GM21717 (cell line): ENCODE results near the gene CT47A1.
A peak's percentile ranks its signal among the peaks of the same experiment; 100 is the strongest.
"Not testable (repeated sequence)": the region's sequence is repeated elsewhere in the genome, so short reads cannot be mapped to it uniquely, and the experiment has no call there.

Source experiments
- ATAC-seq: cut with Tn5 transposase; IDR thresholded peaks from one replicate; pipeline ENCODE4 v1.9.1; 2021; ENCODE audit warnings: mild to moderate bottlenecking, moderate library complexity; ENCODE audit not compliant: unreplicated experiment

The CT47A1 gene

DNA sequence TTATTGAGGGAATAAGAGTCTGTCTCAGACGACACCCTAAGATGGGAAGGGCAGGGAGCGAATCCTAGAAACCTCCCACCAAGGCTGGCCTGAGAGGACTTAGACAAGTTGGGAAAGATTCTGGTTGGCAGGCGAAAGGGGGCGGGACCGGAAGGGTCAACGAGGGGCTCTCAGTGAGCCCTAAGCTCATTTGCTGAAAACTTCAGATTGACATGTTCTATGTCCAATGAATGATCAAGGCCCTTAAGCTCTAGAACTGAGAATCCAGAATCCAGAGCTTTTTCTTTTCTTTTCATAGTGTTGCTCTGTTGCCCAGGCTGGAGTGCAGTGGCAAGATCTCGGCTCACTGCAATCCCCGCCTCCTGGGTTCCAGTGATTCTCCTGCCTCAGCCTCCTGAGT, at the start of gene CT47A1:
Gene CT47A1, minus strand, starts transcription at position 101 of the 400 bp plus-strand sequence. CDS start 231 bp downstream, outside the sequence.
- not testable (repeated sequence) for ATAC-seq

DNA sequence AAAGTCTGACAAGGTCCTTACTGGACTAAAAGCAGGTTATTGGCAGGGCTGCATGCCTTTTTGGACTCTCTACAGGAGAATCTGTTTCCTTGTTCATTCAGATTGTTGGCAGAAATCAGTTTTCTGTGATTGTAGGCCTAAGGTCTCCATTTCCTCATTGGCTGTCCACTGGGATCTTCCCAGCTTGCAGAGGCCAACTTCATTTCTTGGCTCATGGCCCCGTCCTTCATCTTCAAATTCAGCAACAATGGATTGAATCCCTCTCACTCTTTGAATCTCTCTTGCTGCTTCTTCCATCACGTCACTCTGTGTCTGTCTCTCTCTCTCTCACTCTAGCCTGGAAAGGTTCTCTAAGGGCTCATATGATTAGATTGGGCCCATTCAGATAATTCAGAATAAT, 47.0 kb upstream of the CT47A1 start:
- ATAC-seq = no peak

DNA sequence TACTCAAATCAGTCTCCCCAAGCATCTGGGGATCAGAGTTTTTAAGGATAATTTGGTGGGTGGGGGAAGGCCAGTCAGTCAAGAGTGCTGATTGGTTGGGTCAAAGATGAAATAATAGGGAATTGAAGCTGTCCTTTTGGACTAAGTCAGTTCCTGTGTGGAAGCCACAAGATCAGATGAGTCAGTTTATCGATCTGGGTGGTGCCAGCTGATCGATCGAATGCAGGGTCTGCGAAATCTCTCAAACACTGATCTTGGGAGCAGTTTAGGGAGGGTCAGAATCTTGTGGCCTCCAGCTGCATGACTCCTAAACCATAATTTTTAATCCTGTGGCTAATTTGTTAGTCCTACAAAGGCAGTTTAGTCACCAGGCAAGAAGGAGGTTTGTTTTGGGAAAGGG, 44.5 kb upstream of the CT47A1 start:
- no peak for ATAC-seq

DNA sequence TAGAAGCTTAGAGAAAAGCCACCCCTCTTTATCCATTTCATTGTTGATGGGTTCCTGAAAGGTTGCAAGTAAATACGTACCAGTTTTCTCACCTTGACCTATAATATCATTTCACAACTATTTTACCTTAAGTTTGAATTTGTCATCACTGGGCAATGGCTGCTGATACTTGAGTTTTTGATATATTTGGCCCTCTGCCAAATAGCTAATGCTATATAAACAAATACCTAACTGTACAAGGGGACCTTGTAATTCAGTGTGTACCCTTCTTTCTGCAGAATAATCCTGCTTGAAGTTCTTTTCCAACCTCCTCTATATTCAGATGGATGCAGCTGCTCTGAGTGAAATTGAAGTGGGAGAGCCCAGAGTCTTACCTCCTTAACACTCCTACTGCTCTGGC, 42.9 kb upstream of the CT47A1 start:
- no peak for ATAC-seq

DNA sequence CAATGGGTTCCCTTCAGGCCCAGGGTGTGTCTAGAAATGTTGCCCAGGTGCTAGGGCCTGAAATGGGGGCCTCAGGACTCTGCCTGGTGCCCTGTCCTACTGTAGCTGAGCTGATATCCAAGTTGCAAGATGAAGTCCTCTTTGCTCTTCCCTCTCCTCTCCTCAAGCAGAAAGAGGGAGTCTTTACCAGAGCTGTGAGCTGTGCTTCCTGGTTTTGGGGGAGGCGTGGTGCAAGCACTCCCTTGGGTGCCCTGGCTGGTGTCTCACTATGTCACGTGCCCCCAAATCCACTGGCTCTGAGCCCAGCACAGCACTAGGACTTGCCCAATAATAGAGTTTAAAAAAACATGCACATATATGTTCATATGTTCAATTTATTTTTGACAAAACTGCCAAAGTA, 29.3 kb upstream of the CT47A1 start:
- no peak for ATAC-seq

DNA sequence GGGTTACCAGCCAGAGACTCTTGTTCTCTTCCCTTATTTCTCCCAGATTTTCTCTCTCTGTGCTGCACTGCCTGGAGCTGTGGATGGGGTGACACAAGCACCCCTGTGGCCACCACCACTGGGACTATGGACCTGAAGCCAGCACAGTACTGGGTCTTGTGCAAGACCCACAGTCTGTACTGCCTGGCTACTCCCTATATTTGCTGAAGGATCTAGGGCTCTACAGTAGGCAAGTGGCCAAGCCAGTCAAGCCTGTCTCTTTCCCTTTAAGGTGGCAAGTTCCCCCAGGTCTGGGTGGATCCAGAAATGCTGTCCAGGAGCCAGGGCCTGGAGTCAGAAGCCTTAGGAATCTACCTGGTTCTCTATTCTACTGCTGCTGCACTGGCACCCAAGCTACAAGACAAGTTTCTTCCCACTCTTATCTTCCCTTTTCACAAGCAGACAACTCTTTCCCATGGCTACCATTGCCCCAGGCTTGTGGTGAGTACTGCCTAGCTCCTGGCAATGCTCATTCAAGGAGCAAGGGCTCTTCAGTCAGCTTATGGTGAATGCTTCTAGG, 28.4 kb upstream of the CT47A1 start:
- no peak for ATAC-seq

DNA sequence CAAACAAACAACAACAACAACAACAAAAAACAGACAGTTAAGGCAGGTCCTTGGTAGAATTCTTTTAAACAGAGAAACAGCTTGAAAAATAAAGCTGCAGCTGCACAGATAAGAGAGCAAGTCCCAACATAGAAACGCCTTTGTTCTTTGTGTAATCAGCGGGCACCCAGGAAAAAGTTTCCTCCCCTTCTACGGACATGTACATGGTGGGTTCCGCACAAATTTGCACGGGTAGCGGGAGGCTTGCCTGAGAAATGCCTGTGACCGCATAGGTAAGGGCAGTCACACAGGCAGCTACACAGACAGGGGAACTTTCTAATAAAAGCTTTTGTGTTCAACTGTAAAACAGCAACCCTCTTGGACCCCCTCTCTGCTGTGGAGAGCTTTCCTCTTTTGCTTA, 25.7 kb upstream of the CT47A1 start:
- no peak for ATAC-seq

DNA sequence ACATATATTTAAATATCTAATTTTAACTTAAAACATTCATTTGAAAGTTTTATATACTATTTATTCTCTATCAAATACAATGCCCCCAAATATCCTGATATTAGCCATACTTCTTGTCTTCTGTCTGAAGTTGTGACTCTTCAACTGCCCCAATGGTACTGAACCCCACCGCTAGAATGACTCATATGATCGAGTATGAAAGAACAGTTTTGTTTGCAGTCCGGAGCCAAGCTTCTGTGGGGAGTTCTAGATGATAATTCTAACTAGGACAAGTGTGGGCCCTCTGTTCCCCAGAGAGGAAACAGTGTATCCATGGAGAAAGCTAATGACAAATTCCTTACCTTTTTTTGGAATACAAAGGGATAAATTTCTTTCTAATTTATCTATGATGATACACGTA, 24.7 kb upstream of the CT47A1 start:
- no peak for ATAC-seq

DNA sequence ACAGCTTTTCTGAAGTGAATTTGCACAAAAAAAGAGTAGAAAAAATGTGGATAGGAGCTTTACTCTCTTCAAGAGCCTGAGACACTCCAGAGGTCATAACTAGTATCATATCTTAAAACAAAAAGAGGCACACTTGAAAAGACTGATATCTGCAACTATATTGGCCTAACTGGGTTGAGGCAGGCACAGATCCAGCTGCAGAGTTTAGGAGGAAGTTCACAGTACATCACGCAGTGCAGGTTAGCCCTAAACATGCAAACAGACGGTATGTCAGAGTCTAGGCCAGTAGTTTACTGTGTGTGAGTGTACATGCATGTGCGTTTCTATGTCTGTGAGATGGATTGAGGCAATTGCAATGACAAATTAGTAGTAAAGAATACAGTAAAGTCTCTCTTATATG, 24.2 kb upstream of the CT47A1 start:
- ATAC-seq = no peak

DNA sequence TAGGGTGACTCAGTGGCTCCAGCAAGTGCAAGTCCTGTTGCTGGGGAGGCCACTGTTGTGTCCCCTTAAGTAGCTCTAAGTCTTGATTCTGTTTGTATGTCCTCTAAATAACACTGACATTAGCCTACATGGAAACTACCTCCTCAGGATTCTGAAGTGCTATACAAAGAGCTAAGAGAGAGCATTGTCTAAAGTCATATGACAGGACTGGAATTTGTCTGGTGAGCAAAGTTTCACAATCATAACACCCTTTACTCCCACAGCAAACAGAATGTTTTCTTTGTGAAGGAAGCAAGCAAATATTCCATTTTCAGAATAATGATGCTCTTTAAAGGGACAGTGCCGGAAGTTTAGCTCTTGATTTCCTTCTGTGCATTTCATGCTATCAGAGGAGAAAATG, 23.4 kb upstream of the CT47A1 start:
- ATAC-seq = no peak

DNA sequence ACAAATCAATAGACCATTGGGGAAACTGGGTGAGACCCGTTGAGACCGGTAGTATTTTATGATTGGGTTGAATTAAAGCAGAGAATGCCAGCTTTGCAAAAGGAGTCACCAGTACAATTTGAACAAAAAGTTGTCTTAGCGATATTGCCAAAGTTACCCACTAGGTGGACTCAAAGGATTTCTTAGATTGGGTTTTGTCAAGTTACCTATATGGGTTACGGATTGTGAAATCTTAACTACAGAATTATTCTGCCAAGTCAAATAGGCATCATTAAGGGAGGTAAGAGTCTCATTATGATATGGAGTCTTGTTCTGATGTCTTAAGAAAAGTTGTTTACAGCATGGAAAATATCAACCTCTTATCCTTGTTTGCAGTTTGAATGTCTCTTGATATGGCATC, 15.0 kb upstream of the CT47A1 start:
- no peak for ATAC-seq

DNA sequence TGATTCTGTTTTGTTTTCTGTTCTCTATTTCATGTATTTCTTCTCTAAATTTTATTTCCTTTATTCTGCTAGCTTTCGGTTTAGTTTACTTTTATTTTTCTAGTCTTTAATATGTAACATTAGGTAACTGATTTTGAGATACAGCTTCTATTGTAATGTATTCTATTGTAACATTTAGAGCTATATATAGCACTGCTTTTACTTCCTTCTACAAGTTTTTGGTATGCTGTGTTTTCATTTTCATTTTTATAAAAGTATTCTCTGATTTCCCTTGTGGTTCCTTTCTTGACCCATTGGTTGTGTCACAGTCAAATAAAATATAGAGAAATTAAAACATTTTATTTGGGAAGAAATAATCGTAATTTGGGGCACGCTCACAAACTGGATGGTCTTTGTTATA, 13.9 kb upstream of the CT47A1 start:
- ATAC-seq = peak; percentile 84

DNA sequence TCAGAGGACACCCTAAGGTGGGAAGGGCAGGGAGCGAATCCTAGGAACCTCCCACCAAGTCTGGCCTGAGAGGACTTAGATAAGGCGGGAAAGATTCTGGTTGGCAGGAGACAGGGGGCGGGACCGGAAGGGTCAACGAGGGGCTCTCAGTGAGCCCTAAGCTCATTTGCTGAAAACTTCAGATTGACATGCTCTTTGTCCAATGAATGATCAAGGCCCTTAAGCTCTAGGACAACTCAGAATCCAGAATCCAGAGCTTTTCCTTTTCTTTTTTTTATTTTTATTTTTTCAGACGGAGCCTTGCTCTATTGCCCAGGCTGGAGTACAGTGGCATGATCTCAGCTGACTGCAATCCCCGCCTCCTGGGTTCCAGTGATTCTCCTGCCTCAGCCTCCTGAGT, 29.1 kb downstream of the CT47A1 start, which contains the start of gene CT47A7:
Gene CT47A7, minus strand, starts transcription at position 101 of the 400 bp plus-strand sequence. CDS start 255 bp downstream, outside the sequence.
- not testable (repeated sequence) for ATAC-seq
